Mesenchymal stem cell (in vitro differentiated cells and primary cell): Measurements from ENCODE around the gene CHRM2.

Experiments
- DNase-seq: peaks from one replicate; pipeline ENCODE4 v3.0.0-alpha.2; 2013
- H2AFZ ChIP-seq: one replicate; pipeline ENCODE4 v1.6.1; 2013; ENCODE audit warnings: low read depth, mild to moderate bottlenecking, control low read depth, inconsistent platforms, low read length, moderate library complexity
- H2AK5ac ChIP-seq: 2 replicates; pipeline ENCODE4 v1.6.1; 2013; ENCODE audit warnings: low read length, moderate library complexity, mild to moderate bottlenecking, inconsistent platforms; ENCODE audit not compliant: severe bottlenecking
- H2BK120ac ChIP-seq: one replicate; pipeline ENCODE4 v1.6.1; 2013; ENCODE audit warnings: low read depth, mild to moderate bottlenecking, inconsistent platforms, low read length, moderate library complexity
- H2BK12ac ChIP-seq, 2 experiments: one replicate each; pipeline ENCODE4 v1.6.1; 2013; ENCODE audit warnings: inconsistent platforms in 2 of 2, low read length in 2 of 2, mild to moderate bottlenecking in 2 of 2, moderate library complexity in 2 of 2, control low read depth in 1 of 2
- H2BK15ac ChIP-seq: one replicate; pipeline ENCODE4 v1.6.1; 2013; ENCODE audit warnings: mild to moderate bottlenecking, low read depth, inconsistent platforms; ENCODE audit not compliant: poor library complexity, severe bottlenecking
- H2BK5ac ChIP-seq: 2 replicates; pipeline ENCODE4 v1.6.1; 2013; ENCODE audit warnings: low read depth, mild to moderate bottlenecking, low read length, control low read depth, inconsistent platforms; ENCODE audit not compliant: poor library complexity, severe bottlenecking
- H3K14ac ChIP-seq, 2 experiments: one replicate each; pipeline ENCODE4 v1.6.1; 2013; ENCODE audit warnings: inconsistent platforms in 2 of 2, low read length in 2 of 2, control low read depth in 1 of 2, mild to moderate bottlenecking in 1 of 2, moderate library complexity in 1 of 2
- H3K18ac ChIP-seq, 2 experiments: one replicate each; pipeline ENCODE4 v1.6.1; 2013; ENCODE audit warnings: inconsistent platforms in 2 of 2, low read length in 2 of 2, control low read depth in 1 of 2, low read depth in 1 of 2, mild to moderate bottlenecking in 1 of 2
- H3K23ac ChIP-seq, 2 experiments: one replicate each; pipeline ENCODE4 v1.6.1; 2013; ENCODE audit warnings: inconsistent platforms in 2 of 2, low read length in 2 of 2, mild to moderate bottlenecking in 2 of 2, moderate library complexity in 2 of 2, control low read depth in 1 of 2
- H3K27ac ChIP-seq: 2 replicates; pipeline ENCODE4 v1.5.1; 2013; ENCODE audit warnings: mild to moderate bottlenecking, moderate library complexity, low read length, control low read depth, inconsistent platforms; ENCODE audit not compliant: poor library complexity, severe bottlenecking
- H3K27me3 ChIP-seq, 2 experiments: 2 replicates each; pipeline versions ENCODE4 v1.6.1 to v1.7.0; 2013; ENCODE audit warnings: low read length in 2 of 2, mild to moderate bottlenecking in 2 of 2, moderate library complexity in 2 of 2, control low read depth in 1 of 2, inconsistent platforms in 1 of 2; ENCODE audit not compliant: control insufficient read depth in 1 of 2, insufficient read depth in 1 of 2
- H3K36me3 ChIP-seq, 2 experiments: 2 replicates each; pipeline versions ENCODE4 v1.6.1 to v1.7.0; 2013; ENCODE audit warnings: low read length in 2 of 2, control low read depth in 1 of 2, inconsistent platforms in 1 of 2, low read depth in 1 of 2, mild to moderate bottlenecking in 1 of 2; ENCODE audit not compliant: insufficient read depth in 2 of 2, control insufficient read depth in 1 of 2
- H3K4ac ChIP-seq, 2 experiments: one replicate each; pipeline ENCODE4 v1.6.1; 2013; ENCODE audit warnings: inconsistent platforms in 2 of 2, low read length in 2 of 2, mild to moderate bottlenecking in 2 of 2, moderate library complexity in 2 of 2, control low read depth in 1 of 2, low read depth in 1 of 2
- H3K4me1 ChIP-seq: 2 replicates; pipeline ENCODE4 v1.6.1; 2013; ENCODE audit warnings: low read depth, low read length, control low read depth; ENCODE audit not compliant: control insufficient read depth, insufficient read depth
- H3K4me2 ChIP-seq: 2 replicates; pipeline ENCODE4 v1.6.1; 2013; ENCODE audit warnings: low read length, mild to moderate bottlenecking, inconsistent platforms; ENCODE audit not compliant: poor library complexity, severe bottlenecking
- H3K4me3 ChIP-seq, 2 experiments: 2 replicates each; pipeline versions ENCODE4 v1.5.1 to v1.7.0; 2013; ENCODE audit warnings: low read length in 2 of 2, mild to moderate bottlenecking in 2 of 2, control low read depth in 1 of 2, low read depth in 1 of 2; ENCODE audit not compliant: insufficient read depth in 1 of 2
- H3K79me1 ChIP-seq: replicated peaks from 2 replicates; pipeline ENCODE4 v1.6.1; 2013; ENCODE audit warnings: mild to moderate bottlenecking, control low read depth, low read length, inconsistent platforms; ENCODE audit not compliant: poor library complexity, severe bottlenecking
- H3K9ac ChIP-seq: 2 replicates; pipeline ENCODE4 v1.7.0; 2013; ENCODE audit warnings: mild to moderate bottlenecking, low read length, moderate library complexity
- H3K9me3 ChIP-seq: 2 replicates; pipeline ENCODE4 v1.7.0; 2013; ENCODE audit warnings: mild to moderate bottlenecking, low read length; ENCODE audit not compliant: control insufficient read depth
- H4K8ac ChIP-seq: one replicate; pipeline ENCODE4 v1.6.1; 2013; ENCODE audit warnings: inconsistent platforms, mild to moderate bottlenecking, low read length, moderate library complexity
- H4K91ac ChIP-seq: one replicate; pipeline ENCODE4 v1.6.1; 2013; ENCODE audit warnings: mild to moderate bottlenecking, low read length, inconsistent platforms
- WGBS: methylation state at CpG from one replicate; pipeline ENCODE4 v1.1.7; 2013; ENCODE audit warnings: mixed read lengths; 5-methylcytosine and 5-hydroxymethylcytosine counted together

Gene CHRM2

GRCh38 chr7:136940122-136940521 is 71.7 kb downstream of the CHRM2 start:
- Histone ChIP-seq H3K4me3 (no peak overlapping the region), H3K27me3 (no peaks in the 10 kb centered on the region), H3K4me1 (no peaks in the 10 kb centered on the region), H3K36me3 (no peaks in the 10 kb centered on the region), H3K9ac (no peak overlapping the region), H4K8ac (no peak overlapping the region), H2AFZ (no peak overlapping the region), H2AK5ac (no peak overlapping the region), H3K14ac (no peak overlapping the region), H2BK12ac (no peak overlapping the region), H2BK5ac (no peak overlapping the region), H3K27ac (no peak overlapping the region), H3K79me1 (no peaks in the 10 kb centered on the region), H3K9me3 (no peaks in the 10 kb centered on the region), H2BK120ac (no peak overlapping the region), H2BK15ac (no peak overlapping the region), H3K23ac (no peak overlapping the region), H3K4me2 (no peak overlapping the region), H3K18ac (no peak overlapping the region), H3K4ac (no peak overlapping the region), H4K91ac (no peak overlapping the region)
- WGBS, result 72% methylated on average over 4 of the region's 4 CpGs
- DNase-seq, result no peak

GRCh38 chr7:136940917-136941316 is 72.5 kb downstream of the CHRM2 start:
- H3K9me3 ChIP-seq, result no peaks in the 10 kb centered on the region
- DNase-seq, result no peak
- 86% methylated on average over 1 of the region's 1 CpG for WGBS
- H4K91ac ChIP-seq, result no peak overlapping the region
- no peak overlapping the region for H2BK5ac ChIP-seq
- H2BK15ac ChIP-seq, result no peak overlapping the region
- no peak overlapping the region for H3K23ac ChIP-seq
- no peaks in the 10 kb centered on the region for H3K79me1 ChIP-seq
- H2AFZ ChIP-seq, result no peak overlapping the region
- H4K8ac ChIP-seq, result no peak overlapping the region
- no peak overlapping the region for H3K4me2 ChIP-seq
- no peak overlapping the region for H3K27ac ChIP-seq
- no peaks in the 10 kb centered on the region for H3K4me1 ChIP-seq
- no peak overlapping the region for H3K4ac ChIP-seq
- no peak overlapping the region for H3K4me3 ChIP-seq
- H3K36me3 ChIP-seq, result no peaks in the 10 kb centered on the region
- no peak overlapping the region for H3K9ac ChIP-seq
- H3K14ac ChIP-seq, result no peak overlapping the region
- no peak overlapping the region for H2BK12ac ChIP-seq
- H3K27me3 ChIP-seq, result no peaks in the 10 kb centered on the region
- no peak overlapping the region for H3K18ac ChIP-seq
- no peak overlapping the region for H2BK120ac ChIP-seq
- H2AK5ac ChIP-seq, result no peak overlapping the region

- no peak overlapping the region for H3K27ac ChIP-seq
- H2BK12ac ChIP-seq, result no peak overlapping the region
- no peak overlapping the region for H3K4me3 ChIP-seq
- H3K9me3 ChIP-seq, result no peaks in the 10 kb centered on the region
- H3K27me3 ChIP-seq, result no peaks in the 10 kb centered on the region
- no peak overlapping the region for H2BK15ac ChIP-seq
- no peak overlapping the region for H3K18ac ChIP-seq
- H4K91ac ChIP-seq, result no peak overlapping the region
- H3K14ac ChIP-seq, result no peak overlapping the region
- no peak overlapping the region for H3K9ac ChIP-seq
- H3K79me1 ChIP-seq, result no peaks in the 10 kb centered on the region
- H3K36me3 ChIP-seq, result no peaks in the 10 kb centered on the region
- no peak overlapping the region for H2BK120ac ChIP-seq
- no peak overlapping the region for H2BK5ac ChIP-seq
- no peak overlapping the region for H3K23ac ChIP-seq
- H3K4me2 ChIP-seq, result no peak overlapping the region
- H3K4me1 ChIP-seq, result no peaks in the 10 kb centered on the region
- H2AFZ ChIP-seq, result no peak overlapping the region
- no peak overlapping the region for H4K8ac ChIP-seq
- 100% methylated on average over 1 of the region's 1 CpG for WGBS
- no peak for DNase-seq
- H2AK5ac ChIP-seq, result no peak overlapping the region
- no peak overlapping the region for H3K4ac ChIP-seq
These were observed 73.4 kb downstream of the CHRM2 start for GRCh38 chr7:136941816-136942215.

GRCh38 chr7:136942401-136942800 is 73.9 kb downstream of the CHRM2 start:
- no peak overlapping the region for H3K4ac ChIP-seq
- no peaks in the 10 kb centered on the region for H3K36me3 ChIP-seq
- no peak for DNase-seq

More at GRCh38 chr7:136942401-136942800, 73.9 kb downstream of the CHRM2 start:
- H3K23ac ChIP-seq, result no peak overlapping the region
- H3K4me1 ChIP-seq, result no peaks in the 10 kb centered on the region
- no peak overlapping the region for H3K18ac ChIP-seq
- H3K14ac ChIP-seq, result no peak overlapping the region
- H3K79me1 ChIP-seq, result no peaks in the 10 kb centered on the region
- H2AK5ac ChIP-seq, result no peak overlapping the region
- no peak overlapping the region for H4K8ac ChIP-seq
- H3K27me3 ChIP-seq, result no peaks in the 10 kb centered on the region
- no peak overlapping the region for H3K4me3 ChIP-seq
- no peak overlapping the region for H2AFZ ChIP-seq
- no peak overlapping the region for H2BK120ac ChIP-seq
- H4K91ac ChIP-seq, result no peak overlapping the region
- no peak overlapping the region for H2BK15ac ChIP-seq
- H2BK12ac ChIP-seq, result no peak overlapping the region
- H2BK5ac ChIP-seq, result no peak overlapping the region
- no peak overlapping the region for H3K4me2 ChIP-seq
- no peak overlapping the region for H3K27ac ChIP-seq
- no peaks in the 10 kb centered on the region for H3K9me3 ChIP-seq
- no peak overlapping the region for H3K9ac ChIP-seq
